ENCODE results near the gene TMEM121. TPM values are rescaled to one million over a fixed set of nuclear protein-coding genes. Genes with fewer than 3 reads are reported as not detected.

TMEM121 gene
- polyA plus RNA-seq, 1 donor (not counting 4 experiments of a cell fraction or from before 2014, with no cell fraction given): 0.18 TPM

GRCh38 chr14:105531088-105531893, 4.9 kb downstream of the TMEM121 start:
- Histone ChIP-seq H3K79me2 (ENCODE audit: control insufficient read depth, insufficient read depth, low read length) (no peaks in the 10 kb centered on the region), H3K9me3 (ENCODE audit: control insufficient read depth, low read depth, low read length) (no peaks in the 10 kb centered on the region), H3K4me2 (ENCODE audit: control insufficient read depth, extremely low read depth, insufficient read depth, low read depth, low read length) (no peak overlapping the region), H3K36me3 (ENCODE audit: control insufficient read depth in 2 of 2, extremely low read depth in 1 of 2, insufficient read depth in 2 of 2, low read length in 2 of 2) (no peaks in the 10 kb centered on the region), H3K27ac (ENCODE audit: control insufficient read depth, insufficient read depth, low read length) (no peak overlapping the region), H4K20me1 (ENCODE audit: control insufficient read depth, extremely low read depth, insufficient read depth, low read length) (no peaks in the 10 kb centered on the region), H3K27me3 (ENCODE audit: control insufficient read depth, extremely low read depth, insufficient read depth, low read length) (peaks cover 32% of the 10 kb centered on the region), H2AFZ (ENCODE audit: control insufficient read depth, low read length) (no peak overlapping the region), H3K4me1 (ENCODE audit: control insufficient read depth, extremely low read depth, insufficient read depth, low read length) (peaks cover 7% of the 10 kb centered on the region), H3K9ac (ENCODE audit: control insufficient read depth, extremely low read depth, insufficient read depth, low read length) (no peak overlapping the region), H3K4me3 (ENCODE audit: control insufficient read depth in 2 of 3, extremely low read depth in 1 of 3, insufficient read depth in 2 of 3, low read depth in 1 of 3, low read length in 3 of 3) (no peak overlapping the region), H3K9me1 (ENCODE audit: control insufficient read depth, extremely low read depth, insufficient read depth, low read length) (no peaks in the 10 kb centered on the region)
- DNase-seq (ENCODE audit: low read depth, low spot score): no peak
- TF ChIP-seq, protein P1, sequence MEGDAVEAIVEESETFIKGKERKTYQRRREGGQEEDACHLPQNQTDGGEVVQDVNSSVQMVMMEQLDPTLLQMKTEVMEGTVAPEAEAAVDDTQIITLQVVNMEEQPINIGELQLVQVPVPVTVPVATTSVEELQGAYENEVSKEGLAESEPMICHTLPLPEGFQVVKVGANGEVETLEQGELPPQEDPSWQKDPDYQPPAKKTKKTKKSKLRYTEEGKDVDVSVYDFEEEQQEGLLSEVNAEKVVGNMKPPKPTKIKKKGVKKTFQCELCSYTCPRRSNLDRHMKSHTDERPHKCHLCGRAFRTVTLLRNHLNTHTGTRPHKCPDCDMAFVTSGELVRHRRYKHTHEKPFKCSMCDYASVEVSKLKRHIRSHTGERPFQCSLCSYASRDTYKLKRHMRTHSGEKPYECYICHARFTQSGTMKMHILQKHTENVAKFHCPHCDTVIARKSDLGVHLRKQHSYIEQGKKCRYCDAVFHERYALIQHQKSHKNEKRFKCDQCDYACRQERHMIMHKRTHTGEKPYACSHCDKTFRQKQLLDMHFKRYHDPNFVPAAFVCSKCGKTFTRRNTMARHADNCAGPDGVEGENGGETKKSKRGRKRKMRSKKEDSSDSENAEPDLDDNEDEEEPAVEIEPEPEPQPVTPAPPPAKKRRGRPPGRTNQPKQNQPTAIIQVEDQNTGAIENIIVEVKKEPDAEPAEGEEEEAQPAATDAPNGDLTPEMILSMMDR (optimal IDR thresholded peaks at IDR 0.05 in 1 of 3, IDR thresholded peaks at IDR 0.05 in 1 of 3, conservative IDR thresholded peaks at IDR 0.05 in 1 of 3; ENCODE audit: extremely low read depth in 1 of 3, insufficient read depth in 2 of 3, low read length in 3 of 3): no peak
- TF ChIP-seq EZH2 (IDR thresholded peaks at IDR 0.05; ENCODE audit: low read length): no peak
- dilution Hi-C loops (cut with MboI; ENCODE audit: extremely low pct_ligation_motif_present, low sequenced_read_pairs): no loop called here
- no peak for FAIRE-seq

DNA sequence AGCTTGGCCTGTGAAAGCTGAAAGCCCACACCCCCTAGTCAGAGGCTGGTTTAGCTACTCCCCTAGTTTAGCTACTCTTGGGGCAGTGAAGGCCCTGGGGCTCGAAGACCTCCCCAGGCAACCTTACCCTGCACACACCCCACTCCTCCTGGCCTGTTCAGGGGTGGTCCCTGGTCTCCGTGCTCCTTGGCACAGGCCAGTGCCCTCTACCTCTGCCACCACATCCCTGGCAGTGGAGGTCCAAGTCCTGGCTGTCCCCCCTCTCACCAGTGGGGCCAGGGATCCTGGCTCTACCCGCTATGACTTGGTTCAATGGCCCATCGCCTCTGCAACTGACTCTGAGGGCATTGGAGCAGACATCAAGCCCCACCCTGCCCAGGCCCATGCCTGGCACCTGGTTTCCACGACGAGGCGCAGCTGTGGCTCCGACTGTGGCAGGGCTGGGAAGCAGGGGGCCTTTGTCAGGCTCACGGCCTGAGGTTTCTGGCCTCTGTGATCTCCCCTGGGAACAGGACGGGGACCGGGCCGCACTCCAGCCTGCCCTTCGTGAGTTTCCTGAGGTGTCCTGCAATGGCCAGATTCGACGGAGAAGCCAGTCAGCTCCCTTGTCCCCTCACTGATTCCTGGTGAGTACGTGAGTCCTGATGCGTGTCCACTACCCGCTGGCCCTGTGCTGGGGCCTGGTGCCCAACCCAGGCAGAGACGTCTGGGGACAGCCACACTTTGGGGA, 5.7 kb downstream of the TMEM121 start:
- Histone ChIP-seq H2AFZ (ENCODE audit: control insufficient read depth, low read length) (no peak overlapping the region), H3K9me3 (ENCODE audit: control insufficient read depth, low read depth, low read length) (no peaks in the 10 kb centered on the region), H3K36me3 (ENCODE audit: control insufficient read depth in 2 of 2, extremely low read depth in 1 of 2, insufficient read depth in 2 of 2, low read length in 2 of 2) (no peaks in the 10 kb centered on the region), H3K4me1 (ENCODE audit: control insufficient read depth, extremely low read depth, insufficient read depth, low read length) (peaks cover 7% of the 10 kb centered on the region), H3K79me2 (ENCODE audit: control insufficient read depth, insufficient read depth, low read length) (no peaks in the 10 kb centered on the region), H3K4me2 (ENCODE audit: control insufficient read depth, extremely low read depth, insufficient read depth, low read depth, low read length) (no peak overlapping the region), H3K9ac (ENCODE audit: control insufficient read depth, extremely low read depth, insufficient read depth, low read length) (no peak overlapping the region), H3K27ac (ENCODE audit: control insufficient read depth, insufficient read depth, low read length) (no peak overlapping the region), H3K4me3 (ENCODE audit: control insufficient read depth in 2 of 3, extremely low read depth in 1 of 3, insufficient read depth in 2 of 3, low read depth in 1 of 3, low read length in 3 of 3) (no peak overlapping the region), H3K27me3 (ENCODE audit: control insufficient read depth, extremely low read depth, insufficient read depth, low read length) (peaks cover 35% of the 10 kb centered on the region), H4K20me1 (ENCODE audit: control insufficient read depth, extremely low read depth, insufficient read depth, low read length) (no peaks in the 10 kb centered on the region), H3K9me1 (ENCODE audit: control insufficient read depth, extremely low read depth, insufficient read depth, low read length) (no peaks in the 10 kb centered on the region)
- TF ChIP-seq, protein P1 (optimal IDR thresholded peaks at IDR 0.05 in 1 of 3, IDR thresholded peaks at IDR 0.05 in 1 of 3, conservative IDR thresholded peaks at IDR 0.05 in 1 of 3; ENCODE audit: extremely low read depth in 1 of 3, insufficient read depth in 2 of 3, low read length in 3 of 3): no peak
- TF ChIP-seq EZH2 (IDR thresholded peaks at IDR 0.05; ENCODE audit: low read length): no peak
- dilution Hi-C loops (cut with MboI; ENCODE audit: extremely low pct_ligation_motif_present, low sequenced_read_pairs): no loop called here
- DNase-seq (ENCODE audit: low read depth, low spot score) (no peak), FAIRE-seq (no peak)

Data from keratinocyte (primary cell).